ENCODE measurements around the gene AHRR.

AHRR gene

DNA sequence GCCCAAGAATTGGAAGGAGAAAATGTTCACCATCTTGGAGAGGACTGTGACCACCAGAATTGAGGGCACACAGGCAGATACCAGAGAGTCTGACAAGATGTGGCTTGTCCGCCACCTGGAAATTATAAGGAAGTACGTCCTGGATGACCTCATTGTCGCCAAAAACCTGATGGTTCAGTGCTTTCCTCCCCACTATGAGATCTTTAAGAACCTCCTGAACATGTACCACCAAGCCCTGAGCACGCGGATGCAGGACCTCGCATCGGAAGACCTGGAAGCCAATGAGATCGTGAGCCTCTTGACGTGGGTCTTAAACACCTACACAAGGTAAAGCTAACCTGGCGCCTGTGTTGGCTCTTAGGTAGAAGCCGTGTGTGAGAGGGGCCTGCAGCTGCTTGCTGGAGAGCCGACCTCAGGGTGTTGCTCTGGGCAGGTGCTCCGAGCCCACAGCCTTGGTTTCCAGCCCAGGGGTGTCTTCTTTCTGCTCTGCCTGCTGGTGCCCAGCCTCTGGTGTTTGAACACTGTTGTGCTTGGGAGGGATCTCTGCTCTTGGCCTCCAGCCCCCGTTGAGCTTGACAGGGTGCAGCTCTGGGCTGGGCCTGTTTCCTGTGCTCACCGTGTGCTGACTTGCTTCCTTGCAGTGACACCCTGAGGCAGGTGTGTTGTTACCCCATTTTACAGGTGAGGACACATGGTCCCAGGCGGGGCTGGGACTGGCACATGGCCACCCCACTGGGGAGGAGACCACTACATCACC lies 132.4 kb downstream of the AHRR start:
- ChIA-PET POLR2A (no interaction called here), CTCF (interaction anchor here (0.8 kb wide), 1 partner anchor 8 kb away, joined by 3 read pairs; no protein-coding TSS in a partner anchor)
- TF ChIP-seq, protein P1, sequence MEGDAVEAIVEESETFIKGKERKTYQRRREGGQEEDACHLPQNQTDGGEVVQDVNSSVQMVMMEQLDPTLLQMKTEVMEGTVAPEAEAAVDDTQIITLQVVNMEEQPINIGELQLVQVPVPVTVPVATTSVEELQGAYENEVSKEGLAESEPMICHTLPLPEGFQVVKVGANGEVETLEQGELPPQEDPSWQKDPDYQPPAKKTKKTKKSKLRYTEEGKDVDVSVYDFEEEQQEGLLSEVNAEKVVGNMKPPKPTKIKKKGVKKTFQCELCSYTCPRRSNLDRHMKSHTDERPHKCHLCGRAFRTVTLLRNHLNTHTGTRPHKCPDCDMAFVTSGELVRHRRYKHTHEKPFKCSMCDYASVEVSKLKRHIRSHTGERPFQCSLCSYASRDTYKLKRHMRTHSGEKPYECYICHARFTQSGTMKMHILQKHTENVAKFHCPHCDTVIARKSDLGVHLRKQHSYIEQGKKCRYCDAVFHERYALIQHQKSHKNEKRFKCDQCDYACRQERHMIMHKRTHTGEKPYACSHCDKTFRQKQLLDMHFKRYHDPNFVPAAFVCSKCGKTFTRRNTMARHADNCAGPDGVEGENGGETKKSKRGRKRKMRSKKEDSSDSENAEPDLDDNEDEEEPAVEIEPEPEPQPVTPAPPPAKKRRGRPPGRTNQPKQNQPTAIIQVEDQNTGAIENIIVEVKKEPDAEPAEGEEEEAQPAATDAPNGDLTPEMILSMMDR (IDR thresholded peaks at IDR 0.05; ENCODE audit: control extremely low read depth, extremely low read depth, low read depth, missing control alignments) = no peak
- DNase-seq (ENCODE audit: extremely low spot score) = no peak

DNA sequence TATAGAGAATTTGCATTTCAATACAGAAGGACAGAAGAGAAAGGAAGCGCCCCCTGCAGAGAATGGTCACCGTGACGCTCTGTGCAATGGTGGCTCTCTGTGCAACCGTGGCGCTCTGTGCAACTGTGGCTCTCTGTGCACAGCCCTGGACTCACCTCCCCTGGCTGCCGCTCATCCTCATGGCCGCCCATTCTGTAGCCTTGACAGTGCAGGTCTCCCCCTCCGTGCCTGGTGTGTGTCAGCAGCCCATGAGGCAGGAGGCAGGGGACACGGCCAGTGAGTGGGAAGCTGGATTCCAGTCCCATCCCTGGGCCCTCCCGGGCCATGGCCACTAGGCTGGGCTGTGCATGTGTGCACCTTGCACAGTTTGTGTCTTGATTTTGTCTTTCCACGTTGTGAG lies 133.4 kb downstream of the AHRR start:
- DNase-seq (ENCODE audit: extremely low spot score) = no peak
- ChIA-PET CTCF (interaction anchor here (1.0 kb wide), 2 partner anchors 8 to 9 kb away, joined by 3 to 4 read pairs; no protein-coding TSS in a partner anchor), POLR2A (no interaction called here)
- TF ChIP-seq, protein P1 (IDR thresholded peaks at IDR 0.05; ENCODE audit: control extremely low read depth, extremely low read depth, low read depth, missing control alignments) = no peak

DNA sequence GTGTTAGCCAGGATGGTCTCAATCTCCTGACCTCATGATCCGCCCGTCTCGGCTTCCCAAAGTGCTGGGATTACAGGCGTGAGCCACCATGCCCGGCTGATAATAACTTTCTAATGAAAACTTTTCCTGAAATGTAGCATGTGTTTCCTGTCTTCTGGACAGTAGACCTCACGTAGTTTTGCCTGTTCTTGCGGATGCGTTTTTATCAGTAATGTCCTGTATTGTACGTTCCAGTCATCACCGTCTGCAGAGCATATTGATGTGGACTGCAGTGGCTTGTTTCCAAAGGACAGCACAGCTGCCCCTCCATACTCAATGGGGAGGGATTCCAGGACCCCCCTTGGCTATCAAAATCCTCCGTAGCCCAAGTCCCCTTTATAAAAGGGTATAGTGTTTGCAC lies 134.3 kb downstream of the AHRR start:
- DNase-seq (ENCODE audit: extremely low spot score) = no peak
- TF ChIP-seq, protein P1 (IDR thresholded peaks at IDR 0.05; ENCODE audit: control extremely low read depth, extremely low read depth, low read depth, missing control alignments) = no peak
- CTCF ChIA-PET = interaction anchor here (1.0 kb wide), 2 partner anchors 9 to 10 kb away, joined by 3 to 4 read pairs; no protein-coding TSS in a partner anchor
- POLR2A ChIA-PET = no interaction called here

DNA sequence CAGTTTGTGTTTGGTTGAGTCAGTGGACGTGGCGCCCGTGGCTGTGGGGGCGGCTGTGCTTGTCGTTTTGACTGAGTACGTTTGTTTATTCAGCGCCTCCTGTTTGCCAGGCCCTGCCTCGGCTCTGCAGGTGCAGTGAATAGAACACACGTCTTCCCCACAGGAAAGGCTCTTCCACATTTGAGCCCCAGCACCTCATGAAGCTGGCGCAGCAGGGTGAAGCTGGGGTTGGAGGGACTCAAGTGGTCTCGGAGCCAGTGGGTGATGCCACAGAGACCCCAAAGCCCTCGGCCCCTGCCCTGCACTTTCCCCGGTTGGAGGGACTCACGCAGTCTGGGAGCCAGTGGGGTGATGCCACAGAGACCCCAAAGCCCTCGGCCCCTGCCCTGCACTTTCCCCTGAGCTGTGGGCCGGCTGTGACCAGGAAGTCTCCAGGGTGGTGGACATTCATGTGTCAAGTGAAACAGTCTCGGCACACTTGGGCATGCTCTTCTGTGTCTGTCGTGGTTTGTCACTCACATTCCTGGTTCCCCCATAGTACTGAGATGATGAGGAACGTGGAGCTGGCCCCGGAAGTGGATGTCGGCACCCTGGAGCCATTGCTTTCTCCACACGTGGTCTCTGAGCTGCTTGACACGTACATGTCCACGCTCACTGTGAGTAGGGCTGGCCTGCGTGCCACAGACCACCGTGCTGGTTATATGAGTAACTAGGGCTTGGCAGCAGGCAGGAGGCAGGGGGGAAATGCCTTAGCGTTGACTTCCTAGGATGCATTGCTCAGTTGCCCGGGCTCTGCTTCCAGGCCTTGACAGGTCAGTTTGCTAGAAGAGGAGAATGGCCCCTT lies 135.1 kb downstream of the AHRR start:
- TF ChIP-seq, protein P1 (IDR thresholded peaks at IDR 0.05; ENCODE audit: control extremely low read depth, extremely low read depth, low read depth, missing control alignments) = no peak
- POLR2A ChIA-PET = no interaction called here
- CTCF ChIA-PET = interaction anchor here (1.1 to 4.7 kb wide), 3 partner anchors 10 to 140 kb away, joined by 4 to 29 read pairs (median 5); no protein-coding TSS in a partner anchor
- no peak for DNase-seq (ENCODE audit: extremely low spot score)

DNA sequence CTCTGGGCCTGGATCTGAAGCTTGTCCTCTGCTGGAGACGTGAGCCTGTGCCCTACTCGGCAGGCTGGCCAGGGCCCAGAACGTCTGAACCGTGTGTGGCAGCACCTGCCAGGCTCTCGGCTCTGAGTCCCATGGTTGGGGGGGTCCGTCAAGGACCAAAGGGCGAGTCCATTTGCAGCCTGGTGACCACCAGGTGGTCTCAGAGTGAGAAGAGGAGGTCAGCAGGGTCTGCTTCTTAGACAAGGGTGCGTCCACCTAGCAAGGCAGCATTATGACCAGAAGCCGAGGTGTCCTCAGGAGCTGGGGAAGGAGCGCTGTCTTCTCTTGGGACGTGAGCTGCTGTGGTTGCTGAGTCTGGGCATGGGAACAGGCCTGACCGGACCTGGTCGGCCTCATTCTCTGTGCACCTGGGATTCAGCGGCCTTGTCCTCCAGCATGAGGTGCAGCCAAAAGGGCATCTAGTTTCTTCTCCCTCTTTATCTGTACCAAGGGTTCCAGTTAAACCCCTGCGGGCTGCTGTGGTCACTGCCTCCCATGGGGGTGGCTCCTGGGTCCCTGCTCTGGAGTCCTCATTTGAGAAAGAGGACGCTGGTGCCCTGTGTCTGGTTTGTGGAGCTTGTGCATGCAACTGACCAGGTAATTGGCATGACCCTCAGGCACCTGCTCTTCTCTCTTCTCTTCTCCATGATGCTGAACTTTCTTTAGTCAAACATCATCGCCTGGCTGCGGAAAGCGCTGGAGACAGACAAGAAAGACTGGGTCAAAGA lies 135.9 kb downstream of the AHRR start:
- POLR2A ChIA-PET = no interaction called here
- TF ChIP-seq, protein P1 (IDR thresholded peaks at IDR 0.05; ENCODE audit: control extremely low read depth, extremely low read depth, low read depth, missing control alignments) = no peak
- CTCF ChIA-PET = interaction anchor here (1.1 to 4.7 kb wide), 3 partner anchors 11 to 140 kb away, joined by 4 to 29 read pairs (median 5); no protein-coding TSS in a partner anchor
- no peak for DNase-seq (ENCODE audit: extremely low spot score)

Data from GM10248 (cell line).